ENCODE results near the gene AFF3.

AFF3 gene

GRCh38 chr2:99900556-99900955, 241.8 kb downstream of the AFF3 start:
- H3K4me3 ChIP-seq (ENCODE audit: low read length) = no peak overlapping the region
- TF ChIP-seq CTCF (IDR thresholded peaks at IDR 0.05; ENCODE audit: insufficient read depth, low read depth, low read length, missing control alignments) = no peak
- peak; percentile 8 for DNase-seq (ENCODE audit: low read depth)

GRCh38 chr2:99899882-99900281, 242.5 kb downstream of the AFF3 start:
- DNase-seq (ENCODE audit: low read depth) = no peak

GRCh38 chr2:99899058-99899855, 243.1 kb downstream of the AFF3 start:
- H3K4me3 ChIP-seq (ENCODE audit: low read length) = no peak overlapping the region
- DNase-seq (ENCODE audit: low read depth) = no peak
- no peak for TF ChIP-seq CTCF (IDR thresholded peaks at IDR 0.05; ENCODE audit: insufficient read depth, low read depth, low read length, missing control alignments)

More at GRCh38 chr2:99899882-99900281, 242.5 kb downstream of the AFF3 start:
- no peak for TF ChIP-seq CTCF (IDR thresholded peaks at IDR 0.05; ENCODE audit: insufficient read depth, low read depth, low read length, missing control alignments)
- no peak overlapping the region for H3K4me3 ChIP-seq (ENCODE audit: low read length)

GRCh38 chr2:99898336-99899048, 243.9 kb downstream of the AFF3 start:
- DNase-seq (ENCODE audit: low read depth) = no peak
- no peak for TF ChIP-seq CTCF (IDR thresholded peaks at IDR 0.05; ENCODE audit: insufficient read depth, low read depth, low read length, missing control alignments)
- no peak overlapping the region for H3K4me3 ChIP-seq (ENCODE audit: low read length)

- no peak for TF ChIP-seq CTCF (IDR thresholded peaks at IDR 0.05; ENCODE audit: insufficient read depth, low read depth, low read length, missing control alignments)
- DNase-seq (ENCODE audit: low read depth) = no peak
- H3K4me3 ChIP-seq (ENCODE audit: low read length) = no peak overlapping the region
Observed at GRCh38 chr2:99891428-99891780, 251.0 kb downstream of the AFF3 start.

- TF ChIP-seq CTCF (IDR thresholded peaks at IDR 0.05; ENCODE audit: insufficient read depth, low read depth, low read length, missing control alignments) = no peak
- no peak for DNase-seq (ENCODE audit: low read depth)
- no peak overlapping the region for H3K4me3 ChIP-seq (ENCODE audit: low read length)
Observed at GRCh38 chr2:99890568-99891427, 251.6 kb downstream of the AFF3 start.
